SK-MEL-5 (cell line): Measurements from ENCODE around the gene ATP2C2. TPM values are rescaled to one million over a fixed set of nuclear protein-coding genes. Genes with fewer than 3 reads are reported as not detected.
A peak's percentile ranks its signal among the peaks of the same experiment; 100 is the strongest.
"Not testable (repeated sequence)": the region's sequence is repeated elsewhere in the genome, so short reads cannot be mapped to it uniquely, and the experiment has no call there.

Experiments
- DNase-seq: peaks from one replicate; pipeline ENCODE4 v3.0.0-alpha.2; 2016; ENCODE audit warnings: low read depth, low spot score
- in situ Hi-C: cut with HindIII; loops from 2 replicates; pipeline ENCODE4 v1.10.0; 2016; ENCODE audit warnings: low sequenced_read_pairs, high pct_unique_total_duplicates, low pct_unique_long_range_greater_than_20kb
- total RNA-seq: library from RNA; depleted of rRNA; stranded (reverse); fragments of >200 nt; shearing (Covaris generic); gene quantifications from 2 replicates; pipeline ENCODE4 v1.2.3, GENCODE V29; 2014

The ATP2C2 gene
- total RNA-seq, 1 experiment from 2014 or later: 0.29 TPM

GRCh38 chr16:84337236-84337635 is 31.1 kb upstream of the ATP2C2 start:
- in situ Hi-C loops, DNase-seq: not testable (repeated sequence)

- in situ Hi-C loops: no loop called here
- DNase-seq: no peak
Measured at GRCh38 chr16:84339311-84339710, 29.0 kb upstream of the ATP2C2 start.

GRCh38 chr16:84339766-84340165 is 28.6 kb upstream of the ATP2C2 start:
- in situ Hi-C loops: no loop called here
- no peak for DNase-seq

- in situ Hi-C loops: no loop called here
Measured at GRCh38 chr16:84340325-84341040, 27.9 kb upstream of the ATP2C2 start.

GRCh38 chr16:84341528-84342295 is 26.6 kb upstream of the ATP2C2 start:
- in situ Hi-C loops: no loop called here
- DNase-seq: no peak

More at GRCh38 chr16:84340325-84341040, 27.9 kb upstream of the ATP2C2 start:
- no peak for DNase-seq

- in situ Hi-C loops, DNase-seq: not testable (repeated sequence)
Measured at GRCh38 chr16:84343800-84344199, 24.5 kb upstream of the ATP2C2 start.

- in situ Hi-C loops: no loop called here
- DNase-seq: no peak
Measured at GRCh38 chr16:84344781-84345180, 23.6 kb upstream of the ATP2C2 start.

GRCh38 chr16:84347161-84347560 is 21.2 kb upstream of the ATP2C2 start:
- in situ Hi-C loops: no loop called here

GRCh38 chr16:84348386-84348888 is 19.9 kb upstream of the ATP2C2 start:
- DNase-seq: no peak
- in situ Hi-C loops: no loop called here

More at GRCh38 chr16:84347161-84347560, 21.2 kb upstream of the ATP2C2 start:
- DNase-seq: no peak

GRCh38 chr16:84349862-84350684 is 18.3 kb upstream of the ATP2C2 start:
- no peak for DNase-seq
- in situ Hi-C loops: no loop called here

- no peak for DNase-seq
- in situ Hi-C loops: no loop called here
Measured at GRCh38 chr16:84350685-84351400, 17.5 kb upstream of the ATP2C2 start.

GRCh38 chr16:84351630-84352029 is 16.7 kb upstream of the ATP2C2 start:
- no peak for DNase-seq
- in situ Hi-C loops: no loop called here

GRCh38 chr16:84354306-84354705 is 14.0 kb upstream of the ATP2C2 start:
- in situ Hi-C loops: no loop called here
- DNase-seq: no peak

GRCh38 chr16:84355149-84355548 is 13.2 kb upstream of the ATP2C2 start:
- in situ Hi-C loops: no loop called here

GRCh38 chr16:84356176-84356575 is 12.2 kb upstream of the ATP2C2 start:
- no peak for DNase-seq
- in situ Hi-C loops: no loop called here

More at GRCh38 chr16:84355149-84355548, 13.2 kb upstream of the ATP2C2 start:
- DNase-seq: no peak

GRCh38 chr16:84356591-84357116 is 11.7 kb upstream of the ATP2C2 start:
- DNase-seq: peak; percentile 61
- in situ Hi-C loops: no loop called here

GRCh38 chr16:84357191-84357651 is 11.1 kb upstream of the ATP2C2 start:
- in situ Hi-C loops: no loop called here
- DNase-seq: peak; percentile 4
